WTC11 (cell line): ENCODE measurements around the gene LRP10. TPM values are rescaled to one million over a fixed set of nuclear protein-coding genes. Genes with fewer than 3 reads are reported as not detected.

Experiments used
- ATAC-seq: fragments of 200-7000 bp; cut with Tn5 transposase; 2 replicates; pipeline ENCODE4 v1.10.0; 2021; ENCODE audit warnings: mild to moderate bottlenecking, moderate library complexity
- CTCF ChIA-PET: fragments of 300-600 bp; sonication (Branson Sonifier 250); formaldehyde crosslinking; loops from one replicate; lab custom pipeline; 2021; ENCODE audit warnings: antibody characterized with exemption; lab: Charles Lee
- POLR2A ChIA-PET: fragments of 350-600 bp; sonication (Branson Sonifier 250); formaldehyde crosslinking; loops from one replicate; lab custom pipeline; 2021; ENCODE audit warnings: antibody characterized with exemption; lab: Charles Lee
- DNase-seq: peaks from one replicate; pipeline ENCODE4 v3.0.0; 2021; ENCODE audit warnings: low spot score
- H3K27ac Mint-ChIP-seq: 2 replicates; pipeline ENCODE4 v1.8.0; 2021; ENCODE audit warnings: mixed read lengths
- H3K27me3 Mint-ChIP-seq: 2 replicates; pipeline ENCODE4 v1.8.0; 2021; ENCODE audit warnings: low read depth, mild to moderate bottlenecking, moderate library complexity, mixed read lengths
- H3K36me3 Mint-ChIP-seq: 2 replicates; pipeline ENCODE4 v1.8.0; 2021; ENCODE audit warnings: mixed read lengths
- H3K4me1 Mint-ChIP-seq: 2 replicates; pipeline ENCODE4 v1.8.0; 2022; ENCODE audit warnings: mixed read lengths
- H3K4me3 Mint-ChIP-seq: 2 replicates; pipeline ENCODE4 v1.8.0; 2021; ENCODE audit warnings: mild to moderate bottlenecking, moderate library complexity, mixed read lengths
- H3K9me3 Mint-ChIP-seq: 2 replicates; pipeline ENCODE4 v1.8.0; 2021; ENCODE audit warnings: mixed read lengths
- ATF1 ChIP-seq: sonication (generic); formaldehyde crosslinking; IDR thresholded peaks from 2 replicates; pipeline ENCODE4 v1.8.1; 2023; ENCODE audit warnings: mild to moderate bottlenecking, moderate library complexity, missing genetic modification reagents
- ATF3 ChIP-seq: sonication (generic); formaldehyde crosslinking; conservative IDR thresholded peaks from 2 replicates; pipeline ENCODE4 v1.8.1; 2022; ENCODE audit warnings: mild to moderate bottlenecking, missing genetic modification reagents
- CDX4 ChIP-seq: fragments of 250-450 bp; sonication (Bioruptor Pico); IDR thresholded peaks from 2 replicates; pipeline ENCODE4 v1.9.0; 2021; ENCODE audit warnings: moderate library complexity, mild to moderate bottlenecking, inconsistent platforms, borderline replicate concordance
- CTCF ChIP-seq: fragments of 200-600 bp; IDR thresholded peaks from 2 replicates; pipeline ENCODE4 v1.8.0; 2022; ENCODE audit warnings: antibody characterized with exemption
- EMX1 ChIP-seq: fragments of 250-450 bp; sonication (Bioruptor Pico); IDR thresholded peaks from 2 replicates; pipeline ENCODE4 v1.8.0; 2021; ENCODE audit warnings: mild to moderate bottlenecking
- ERG ChIP-seq: fragments of 250-450 bp; sonication (Bioruptor Pico); IDR thresholded peaks from 2 replicates; pipeline ENCODE4 v1.8.0; 2021; ENCODE audit warnings: mild to moderate bottlenecking
- ESRRA ChIP-seq: sonication (generic); formaldehyde crosslinking; IDR thresholded peaks from 2 replicates; pipeline ENCODE4 v1.8.1; 2022; ENCODE audit warnings: mild to moderate bottlenecking, missing genetic modification reagents, borderline replicate concordance
- GABPB1 ChIP-seq: sonication (generic); formaldehyde crosslinking; IDR thresholded peaks from 2 replicates; pipeline ENCODE4 v1.8.1; 2023; ENCODE audit warnings: mild to moderate bottlenecking, missing genetic modification reagents
- HMGA2 ChIP-seq: fragments of 250-450 bp; sonication (Bioruptor Pico); IDR thresholded peaks from 2 replicates; pipeline ENCODE4 v1.4.0; 2021; ENCODE audit warnings: mild to moderate bottlenecking, moderate library complexity
- MLX ChIP-seq: sonication (generic); formaldehyde crosslinking; IDR thresholded peaks from 2 replicates; pipeline ENCODE4 v1.8.1; 2023; ENCODE audit warnings: mild to moderate bottlenecking, missing genetic modification reagents, moderate library complexity
- MYBL2 ChIP-seq: sonication (generic); formaldehyde crosslinking; IDR thresholded peaks from 2 replicates; pipeline ENCODE4 v1.8.1; 2023; ENCODE audit warnings: mild to moderate bottlenecking, moderate library complexity, missing genetic modification reagents
- NFATC4 ChIP-seq: fragments of 250-450 bp; sonication (Bioruptor Pico); IDR thresholded peaks from 2 replicates; pipeline ENCODE4 v1.9.0; 2021; ENCODE audit warnings: mild to moderate bottlenecking
- NR3C1 ChIP-seq: sonication (generic); formaldehyde crosslinking; conservative IDR thresholded peaks from 2 replicates; pipeline ENCODE4 v1.8.1; 2023; ENCODE audit warnings: low read depth, mild to moderate bottlenecking, missing genetic modification reagents
- USF1 ChIP-seq: sonication (generic); formaldehyde crosslinking; IDR thresholded peaks from 2 replicates; pipeline ENCODE4 v1.8.0; 2022; ENCODE audit warnings: mild to moderate bottlenecking, missing genetic modification reagents
- ZNF138 ChIP-seq: sonication (generic); formaldehyde crosslinking; conservative IDR thresholded peaks from 2 replicates; pipeline ENCODE4 v1.8.1; 2022; ENCODE audit warnings: mild to moderate bottlenecking, moderate library complexity, missing genetic modification reagents
- ZNF423 ChIP-seq: fragments of 250-450 bp; sonication (Bioruptor Pico); IDR thresholded peaks from 2 replicates; pipeline ENCODE4 v2.1.2; 2022; ENCODE audit warnings: mild to moderate bottlenecking, moderate library complexity
- ZNF671 ChIP-seq: fragments of 250-450 bp; sonication (Bioruptor Pico); IDR thresholded peaks from 2 replicates; pipeline ENCODE4 v1.8.0; 2021; ENCODE audit warnings: mild to moderate bottlenecking
- total RNA-seq: library from RNA; stranded (reverse); gene quantifications from 3 replicates; pipeline ENCODE4 v1.2.3, GENCODE V29; 2021

The LRP10 gene
- total RNA-seq, 1 experiment from 2014 or later, result 24.0 TPM

GRCh38 chr14:22864979-22865378 lies 6.6 kb upstream of the LRP10 start:
- Mint-ChIP-seq H3K4me3 (no peak overlapping the region), H3K27ac (peak overlapping the region; percentile 31; the same call in 1 of the 2 replicates), H3K4me1 (peaks cover 7% of the 10 kb centered on the region; the same call in 1 of the 2 replicates), H3K27me3 (no peaks in the 10 kb centered on the region), H3K9me3 (no peaks in the 10 kb centered on the region), H3K36me3 (no peaks in the 10 kb centered on the region)
- CTCF ChIA-PET, result interaction anchor here (0.6 to 3.3 kb wide), 18 partner anchors 9 to 294 kb away, joined by 3 to 23 read pairs (median 4); partner anchors contain the start of genes MMP14, OXA1L and RBM23
- TF ChIP-seq ERG (no peak), CTCF (no peak), ZNF138 (no peak), NFATC4 (CRISPR knock-in tag) (no peak), MLX (CRISPR knock-in tag) (no peak), ESRRA (CRISPR knock-in tag) (no peak), ZNF423 (CRISPR knock-in tag) (no peak), MYBL2 (no peak), ATF3 (no peak)
- POLR2A ChIA-PET, result interaction anchor here (0.5 kb wide), 1 partner anchor 45 kb away, joined by 11 read pairs; no protein-coding TSS in a partner anchor
- DNase-seq, result no peak
- no peak for ATAC-seq

GRCh38 chr14:22865424-22866405 lies 5.8 kb upstream of the LRP10 start:
- DNase-seq (peak; percentile 84), ATAC-seq (peak; percentile 96)
- TF ChIP-seq CDX4 (no peak), CTCF (peak; percentile 47)
- Mint-ChIP-seq H3K27ac (peak overlapping the region; percentile 31; the same call in 1 of the 2 replicates), H3K27me3 (no peaks in the 10 kb centered on the region), H3K4me1 (peaks cover 13% of the 10 kb centered on the region), H3K36me3 (no peaks in the 10 kb centered on the region), H3K4me3 (no peak overlapping the region), H3K9me3 (no peaks in the 10 kb centered on the region)
- POLR2A ChIA-PET, result interaction anchor here (0.5 kb wide), 1 partner anchor 44 kb away, joined by 11 read pairs; no protein-coding TSS in a partner anchor
- CTCF ChIA-PET, result interaction anchor here (0.6 to 3.3 kb wide), 19 partner anchors 8 to 306 kb away, joined by 3 to 23 read pairs (median 4); partner anchors contain the start of genes MMP14, OXA1L and RBM23

- Mint-ChIP-seq H3K9me3 (no peaks in the 10 kb centered on the region), H3K27me3 (no peaks in the 10 kb centered on the region), H3K4me1 (peaks cover 17% of the 10 kb centered on the region), H3K4me3 (no peak overlapping the region), H3K27ac (no peak overlapping the region), H3K36me3 (no peaks in the 10 kb centered on the region)
- ATAC-seq (no peak), DNase-seq (no peak)
- ChIA-PET POLR2A (no interaction called here), CTCF (interaction anchor here (0.6 to 3.3 kb wide), 3 partner anchors 14 to 44 kb away, joined by 3 to 23 read pairs (median 3); no protein-coding TSS in a partner anchor)
- TF ChIP-seq NR3C1, result no peak
- no peak for TF ChIP-seq HMGA2 (CRISPR knock-in tag)
- TF ChIP-seq CDX4, result no peak
- TF ChIP-seq ATF1, result no peak
- TF ChIP-seq ZNF671, result no peak
- no peak for TF ChIP-seq GABPB1 (CRISPR knock-in tag)
- TF ChIP-seq EMX1 (CRISPR knock-in tag), result no peak
- TF ChIP-seq USF1 (CRISPR knock-in tag), result no peak
- TF ChIP-seq CTCF, result no peak
These were observed 4.7 kb upstream of the LRP10 start for GRCh38 chr14:22866874-22867273.
